K562 (cell line): Measurements from ENCODE around the gene ABCA7. TPM values are rescaled to one million over a fixed set of nuclear protein-coding genes. Genes with fewer than 3 reads are reported as not detected.

Experiments
- CBFA2T3 ChIP-seq: fragments of 450-650 bp; IDR thresholded peaks from 2 replicates; pipeline ENCODE4 v1.6.1; 2017
- DDX20 ChIP-seq: fragments of 450-650 bp; IDR thresholded peaks from 2 replicates; pipeline ENCODE4 v1.6.1; 2016; ENCODE audit warnings: missing genetic modification characterization, low read depth, mild to moderate bottlenecking, missing compliant biosample characterization, moderate library complexity
- E2F8 ChIP-seq: fragments of 450-650 bp; IDR thresholded peaks from 2 replicates; pipeline ENCODE4 v1.7.1; 2018; ENCODE audit warnings: mild to moderate bottlenecking, low read depth; ENCODE audit not compliant: partially characterized antibody
- HNRNPK ChIP-seq: fragments of 200-400 bp; formaldehyde crosslinking; IDR thresholded peaks from one replicate; pipeline ENCODE4 v1.6.1; 2018; ENCODE audit warnings: mild to moderate bottlenecking, low read depth, low read length; ENCODE audit not compliant: poor library complexity, severe bottlenecking
- OTX1 ChIP-seq: fragments of 450-650 bp; formaldehyde crosslinking; IDR thresholded peaks from 2 replicates; pipeline ENCODE4 v1.4.0; 2022; ENCODE audit warnings: mild to moderate bottlenecking
- PATZ1 ChIP-seq: fragments of 250-450 bp; sonication (Bioruptor Pico); IDR thresholded peaks from 2 replicates; pipeline ENCODE4 v1.5.0; 2020; ENCODE audit warnings: mild to moderate bottlenecking, borderline replicate concordance
- PKNOX1 ChIP-seq: fragments of 450-650 bp; IDR thresholded peaks from 2 replicates; pipeline ENCODE4 v1.6.1; 2016
- POLR2A ChIP-seq: fragments of 450-650 bp; conservative IDR thresholded peaks from 2 replicates; pipeline ENCODE4 v1.6.1; 2016
- PRPF4 ChIP-seq: fragments of 200-400 bp; formaldehyde crosslinking; IDR thresholded peaks from one replicate; pipeline ENCODE4 v1.6.1; 2017; ENCODE audit warnings: low read length, low read depth, mild to moderate bottlenecking; ENCODE audit not compliant: insufficient read depth, poor library complexity, severe bottlenecking
- SNAPC5 ChIP-seq: fragments of 250-450 bp; sonication (Bioruptor Pico); IDR thresholded peaks from 2 replicates; pipeline ENCODE4 v1.8.0; 2021; ENCODE audit warnings: moderate library complexity, mild to moderate bottlenecking, inconsistent platforms
- ZBTB2 ChIP-seq: fragments of 450-650 bp; IDR thresholded peaks from 2 replicates; pipeline ENCODE4 v1.6.1; 2016; ENCODE audit warnings: antibody characterized with exemption
- ZNF347 ChIP-seq: fragments of 450-650 bp; formaldehyde crosslinking; IDR thresholded peaks from 2 replicates; pipeline ENCODE4 v1.4.0; 2020; ENCODE audit warnings: low read depth, mild to moderate bottlenecking, moderate library complexity
- ZNF589 ChIP-seq: fragments of 200-800 bp; sonication (Bioruptor generic); IDR thresholded peaks from 2 replicates; pipeline ENCODE4 v1.6.1; 2016; ENCODE audit warnings: low read depth, missing genetic modification characterization, missing compliant biosample characterization
- ZNF609 ChIP-seq: sonication (generic); formaldehyde crosslinking; IDR thresholded peaks from 2 replicates; pipeline ENCODE4 v1.8.1; 2023; ENCODE audit warnings: missing genetic modification reagents, mild to moderate bottlenecking, borderline replicate concordance
- polyA plus RNA-seq, 8 experiments: library from polyadenylated mRNA; depleted of rRNA in 4 of 8; stranded (reverse) in 5 of 8; unstranded in 3 of 8; fragments of >200 nt; fragmentation: Nextera tagmentation in 2 of 8; fragmentation: Illumina TruSeq in 1 of 8; extraction: Ambion mirVana in 2 of 8; extraction: Trizol in 1 of 8; gene quantifications; 2 replicates each; pipeline versions ENCODE4 v1.2.1 to v1.2.3, GENCODE V29; 2011 to 2014; ENCODE audit warnings: inconsistent platforms in 1 of 8, missing spikeins in 1 of 8
- total RNA-seq, 7 experiments: library from RNA; depleted of rRNA in 6 of 7; stranded (reverse); fragments of >200 nt in 6 of 7; fragmentation: Illumina TruSeq in 2 of 7; extraction: Trizol in 2 of 7; gene quantifications; 2 replicates each; pipeline versions ENCODE4 v1.2.1 to v1.2.3, GENCODE V29; 2011 to 2021; ENCODE audit warnings: low replicate concordance in 1 of 7

The ABCA7 gene
- total and polyA plus RNA-seq, 9 of the 15 experiments (the other 6 are each of a cell fraction or from before 2014, with no cell fraction given) = 2.3 to 96.1 (median 31.2) TPM

- TF ChIP-seq E2F8 (no peak), PKNOX1 (peak; percentile 100), ZNF347 (CRISPR knock-in tag) (no peak), ZBTB2 (peak; percentile 57; the same call in 1 of the 2 replicates), PATZ1 (no peak), OTX1 (CRISPR knock-in tag) (no peak), ZNF589 (CRISPR knock-in tag) (no peak), DDX20 (tag) (no peak), PRPF4 (no peak), SNAPC5 (CRISPR knock-in tag) (no peak), ZNF609 (0 out of 2 replicates have a peak, but pooled peaks have one; percentile 14), HNRNPK (no peak), CBFA2T3 (peak; percentile 93), POLR2A (no peak)
Observed at GRCh38 chr19:1040476-1041271, 767 bp downstream of the ABCA7 start (continued).
